ENCODE results near the gene TIMM44.
"Not testable (repeated sequence)": the region's sequence is repeated elsewhere in the genome, so short reads cannot be mapped to it uniquely, and the experiment has no call there.

Gene TIMM44

GRCh38 chr19:7918615-7919421, 24.6 kb downstream of the TIMM44 start:
- TF ChIP-seq, protein P1, sequence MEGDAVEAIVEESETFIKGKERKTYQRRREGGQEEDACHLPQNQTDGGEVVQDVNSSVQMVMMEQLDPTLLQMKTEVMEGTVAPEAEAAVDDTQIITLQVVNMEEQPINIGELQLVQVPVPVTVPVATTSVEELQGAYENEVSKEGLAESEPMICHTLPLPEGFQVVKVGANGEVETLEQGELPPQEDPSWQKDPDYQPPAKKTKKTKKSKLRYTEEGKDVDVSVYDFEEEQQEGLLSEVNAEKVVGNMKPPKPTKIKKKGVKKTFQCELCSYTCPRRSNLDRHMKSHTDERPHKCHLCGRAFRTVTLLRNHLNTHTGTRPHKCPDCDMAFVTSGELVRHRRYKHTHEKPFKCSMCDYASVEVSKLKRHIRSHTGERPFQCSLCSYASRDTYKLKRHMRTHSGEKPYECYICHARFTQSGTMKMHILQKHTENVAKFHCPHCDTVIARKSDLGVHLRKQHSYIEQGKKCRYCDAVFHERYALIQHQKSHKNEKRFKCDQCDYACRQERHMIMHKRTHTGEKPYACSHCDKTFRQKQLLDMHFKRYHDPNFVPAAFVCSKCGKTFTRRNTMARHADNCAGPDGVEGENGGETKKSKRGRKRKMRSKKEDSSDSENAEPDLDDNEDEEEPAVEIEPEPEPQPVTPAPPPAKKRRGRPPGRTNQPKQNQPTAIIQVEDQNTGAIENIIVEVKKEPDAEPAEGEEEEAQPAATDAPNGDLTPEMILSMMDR (IDR thresholded peaks at IDR 0.05; ENCODE audit: low read depth, low read length): no peak
- no peak for DNase-seq
- Histone ChIP-seq H3K9me3 (no peaks in the 10 kb centered on the region), H3K27me3 (peaks cover 43% of the 10 kb centered on the region), H3K4me3 (ENCODE audit: low read depth, low read length) (no peak overlapping the region), H3K4me1 (0 out of 2 replicates have a peak, but pooled peaks cover 3% of the 10 kb centered on the region), H3K36me3 (no peaks in the 10 kb centered on the region; the same call in 1 of the 2 replicates)

DNA sequence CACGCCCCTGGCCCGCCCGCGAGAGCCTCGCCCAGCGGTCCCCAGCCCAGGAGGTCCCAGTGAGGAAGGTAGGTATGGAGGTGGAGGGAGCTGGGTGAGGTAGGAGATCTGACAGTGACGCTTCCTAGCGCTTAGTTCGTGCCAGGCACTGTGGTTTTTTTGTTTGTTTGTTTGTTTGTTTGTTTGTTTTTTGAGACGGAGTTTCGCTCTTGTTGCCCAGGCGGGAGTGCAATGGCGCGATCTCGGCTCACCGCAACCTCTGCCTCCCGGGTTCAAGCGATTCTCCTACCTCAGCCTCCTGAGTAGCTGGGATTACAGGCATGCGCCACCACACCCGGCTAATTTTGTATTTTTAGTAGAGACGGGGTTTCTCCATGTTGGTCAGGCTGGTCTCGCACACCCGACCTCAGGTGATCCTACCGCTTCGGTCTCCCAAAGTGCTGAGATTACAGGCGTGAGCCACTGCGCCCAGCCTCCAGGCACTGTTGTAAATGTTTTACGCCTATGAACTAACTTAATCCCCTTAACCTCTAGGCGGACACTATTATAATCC, 25.3 kb downstream of the TIMM44 start:
- not testable (repeated sequence) for H3K4me1 ChIP-seq, H3K9me3 ChIP-seq

DNA sequence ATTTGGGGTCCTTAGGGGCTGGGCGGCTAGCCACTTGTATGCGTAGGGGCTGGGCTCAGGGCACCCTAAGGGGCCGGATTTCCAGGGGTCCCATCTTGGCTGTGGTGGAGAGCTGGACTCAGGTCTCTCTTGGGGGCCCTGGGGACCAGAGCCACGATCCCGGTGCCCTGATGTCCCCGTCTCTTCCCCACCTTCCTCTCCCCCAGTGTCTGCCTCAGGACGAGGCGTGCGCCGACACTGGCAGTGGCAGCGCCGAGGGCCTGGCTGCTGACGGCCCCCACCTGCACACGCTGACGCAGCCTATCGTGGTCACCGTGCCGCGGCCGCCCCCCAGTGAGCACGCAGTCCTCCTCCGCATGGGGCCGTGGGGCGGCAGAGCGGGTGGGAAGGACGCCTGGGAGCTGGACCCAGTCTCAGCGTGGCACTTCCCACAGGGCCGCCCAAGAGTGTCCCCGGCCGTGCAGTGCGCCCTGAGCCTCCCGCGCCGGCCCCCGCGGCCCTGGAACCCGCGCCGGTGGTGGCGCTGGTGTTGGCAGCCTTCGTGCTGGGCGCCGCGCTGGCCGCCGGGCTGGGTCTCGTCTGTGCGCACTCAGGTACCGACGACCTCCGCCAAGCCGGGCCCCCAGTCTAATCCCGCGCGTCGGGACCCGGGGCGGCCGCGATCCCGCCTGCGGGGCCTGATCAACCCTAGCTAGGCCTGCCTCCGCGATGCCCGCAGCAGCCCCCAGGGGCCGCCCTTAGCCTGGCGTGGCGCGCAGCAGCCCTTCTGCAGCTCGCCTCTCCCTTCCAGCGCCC, 26.0 kb downstream of the TIMM44 start:
- 0 out of 2 replicates have a peak, but pooled peaks cover 3% of the 10 kb centered on the region for H3K4me1 ChIP-seq
- peaks cover 43% of the 10 kb centered on the region for H3K27me3 ChIP-seq
- H3K36me3 ChIP-seq: peaks cover 3% of the 10 kb centered on the region
- H3K4me3 ChIP-seq (ENCODE audit: low read depth, low read length): peak overlapping the region; percentile 19; the same call in 1 of the 2 replicates
- TF ChIP-seq, protein P1 (IDR thresholded peaks at IDR 0.05; ENCODE audit: low read depth, low read length): peak; percentile 51
- DNase-seq: peak; percentile 81
- no peaks in the 10 kb centered on the region for H3K9me3 ChIP-seq

More for the DNA sequence above, 25.3 kb downstream of the TIMM44 start:
- DNase-seq; H3K4me3 ChIP-seq (ENCODE audit: low read depth, low read length); H3K36me3 ChIP-seq: not testable (repeated sequence)
- H3K27me3 ChIP-seq: peaks cover 43% of the 10 kb centered on the region

- no peaks in the 10 kb centered on the region for H3K9me3 ChIP-seq
- DNase-seq: no peak
- no peak overlapping the region for H3K4me3 ChIP-seq (ENCODE audit: low read depth, low read length)
- H3K36me3 ChIP-seq: peaks cover 7% of the 10 kb centered on the region
- 0 out of 2 replicates have a peak, but pooled peaks cover 3% of the 10 kb centered on the region for H3K4me1 ChIP-seq
- TF ChIP-seq, protein P1 (IDR thresholded peaks at IDR 0.05; ENCODE audit: low read depth, low read length): no peak
- peaks cover 43% of the 10 kb centered on the region for H3K27me3 ChIP-seq
These were observed 26.6 kb downstream of the TIMM44 start for GRCh38 chr19:7916955-7917266.

- TF ChIP-seq, protein P1 (IDR thresholded peaks at IDR 0.05; ENCODE audit: low read depth, low read length): no peak
- Histone ChIP-seq H3K4me1 (0 out of 2 replicates have a peak, but pooled peaks cover 3% of the 10 kb centered on the region), H3K36me3 (peaks cover 13% of the 10 kb centered on the region), H3K4me3 (ENCODE audit: low read depth, low read length) (no peak overlapping the region), H3K27me3 (peaks cover 43% of the 10 kb centered on the region), H3K9me3 (no peaks in the 10 kb centered on the region)
- no peak for DNase-seq
These were observed 27.1 kb downstream of the TIMM44 start for GRCh38 chr19:7916103-7916954.
